CD4-positive, alpha-beta T cell treated with Interferon alpha-2 for 1 hour (primary cell): ENCODE data around the gene C10orf67.

Experiments
- DNase-seq, 2 donors: peaks; one replicate each; pipeline ENCODE4 v3.0.0-alpha.2; 2020 to 2022

C10orf67 gene

DNA sequence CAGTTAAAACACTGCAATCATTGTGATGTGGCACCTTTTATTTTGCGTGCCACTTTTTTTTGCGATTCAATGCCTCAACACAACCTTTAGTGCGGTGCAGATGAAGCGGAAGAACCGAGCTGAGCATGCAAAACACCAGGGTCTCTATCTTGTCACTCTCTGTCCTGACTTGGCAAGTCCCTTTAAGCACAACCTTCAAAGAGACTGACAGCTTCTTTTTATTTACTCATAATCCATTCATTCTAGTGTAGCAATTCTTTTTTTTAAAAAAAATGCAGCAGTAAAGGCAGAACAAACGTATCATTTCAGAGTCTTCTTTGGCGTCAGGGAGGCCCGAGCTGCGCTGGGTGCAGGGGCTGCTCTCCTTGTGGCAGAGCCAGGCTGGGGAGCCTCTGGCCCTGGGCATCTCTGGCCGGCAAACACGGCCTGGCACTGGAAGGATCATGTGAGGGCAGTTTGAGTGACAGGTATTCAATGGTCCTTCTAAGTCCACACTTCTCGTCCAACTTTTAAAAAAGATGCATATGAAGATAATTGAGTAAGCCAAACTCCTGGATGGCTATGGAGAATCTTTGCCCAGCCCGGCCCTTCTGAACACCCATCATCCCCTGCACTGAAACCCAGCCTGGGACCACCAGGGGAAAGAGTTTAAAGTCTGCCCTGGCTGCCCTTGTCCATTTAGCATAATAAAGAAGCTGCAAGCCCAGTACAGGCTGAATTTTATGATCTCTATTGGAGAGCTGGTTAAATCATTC, 148.6 kb downstream of the C10orf67 start:
- no peak for DNase-seq

DNA sequence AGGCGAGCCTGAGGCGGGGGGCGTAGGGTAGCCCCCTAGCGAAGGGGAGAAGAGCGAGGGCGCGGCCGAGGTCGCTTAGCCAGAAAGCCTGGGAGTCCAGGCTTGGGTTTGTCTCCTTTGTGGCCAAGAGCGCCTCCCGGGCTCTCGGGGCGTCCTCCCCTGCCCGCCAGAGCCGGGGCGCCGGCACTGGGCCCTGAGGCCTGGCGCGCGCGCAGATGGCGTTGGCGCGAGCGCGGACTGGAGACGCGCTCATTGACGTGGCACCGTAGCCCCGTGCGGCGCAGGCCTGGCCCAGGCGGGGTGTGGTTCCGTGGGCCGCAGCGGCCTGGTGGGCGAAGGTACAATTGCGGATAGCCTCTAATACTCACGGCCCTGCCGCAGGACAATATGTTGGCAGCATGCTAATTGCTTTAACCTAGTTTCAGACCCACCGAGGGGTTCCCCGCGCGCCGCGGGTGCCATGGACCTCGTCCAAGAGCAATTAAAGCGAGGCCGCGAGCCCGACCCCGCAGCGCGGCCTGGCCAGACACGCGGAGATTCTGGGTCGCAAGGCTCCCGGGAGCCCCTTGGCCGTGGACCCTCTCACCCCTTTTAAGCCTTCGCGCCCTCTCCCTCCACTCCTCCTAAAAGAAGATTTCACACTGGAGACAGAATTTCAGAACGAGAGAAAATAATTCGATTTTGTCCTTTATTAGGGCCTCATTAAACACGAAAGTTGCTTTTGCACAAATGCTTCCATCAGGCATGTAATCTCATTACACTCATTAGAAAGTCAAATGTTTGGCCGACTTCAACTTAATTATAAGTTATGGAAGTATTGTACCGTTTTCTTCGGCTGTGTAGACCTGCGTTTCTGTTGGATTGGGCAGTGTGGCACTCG, 149.4 kb downstream of the C10orf67 start:
- no peak for DNase-seq

- no peak for DNase-seq
Measured at GRCh38 chr10:23194471-23194965, 150.1 kb downstream of the C10orf67 start.

DNA sequence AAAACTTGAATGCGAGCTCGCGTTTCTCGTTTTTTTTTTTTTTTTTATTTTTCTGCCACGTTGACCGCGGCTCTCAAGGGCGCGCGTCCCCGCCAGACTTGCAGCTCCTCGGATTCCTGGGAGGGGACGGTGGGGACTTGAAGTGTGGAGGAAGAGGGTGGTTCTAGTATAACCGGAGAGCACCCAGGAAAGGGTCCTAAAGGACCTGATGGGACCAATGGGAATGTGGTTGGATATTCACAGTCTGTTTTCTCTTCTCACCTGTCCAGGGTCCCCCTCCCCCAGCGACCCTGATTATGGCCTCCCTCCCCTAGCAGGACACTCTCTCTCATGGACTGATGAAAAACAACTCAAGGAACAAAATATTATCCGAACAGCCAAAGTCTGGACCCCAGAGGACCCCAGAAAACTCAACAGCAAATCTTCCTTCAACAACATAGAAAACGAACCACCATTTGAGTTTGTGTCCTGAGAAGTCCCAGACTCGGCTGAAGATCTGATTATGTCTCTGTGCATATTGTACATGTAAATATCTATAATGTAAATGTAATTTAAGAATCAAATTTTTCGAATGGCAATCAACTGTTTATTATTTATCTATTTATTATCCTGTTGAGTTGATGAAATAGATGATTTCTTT, 151.0 kb downstream of the C10orf67 start:
- no peak for DNase-seq

DNA sequence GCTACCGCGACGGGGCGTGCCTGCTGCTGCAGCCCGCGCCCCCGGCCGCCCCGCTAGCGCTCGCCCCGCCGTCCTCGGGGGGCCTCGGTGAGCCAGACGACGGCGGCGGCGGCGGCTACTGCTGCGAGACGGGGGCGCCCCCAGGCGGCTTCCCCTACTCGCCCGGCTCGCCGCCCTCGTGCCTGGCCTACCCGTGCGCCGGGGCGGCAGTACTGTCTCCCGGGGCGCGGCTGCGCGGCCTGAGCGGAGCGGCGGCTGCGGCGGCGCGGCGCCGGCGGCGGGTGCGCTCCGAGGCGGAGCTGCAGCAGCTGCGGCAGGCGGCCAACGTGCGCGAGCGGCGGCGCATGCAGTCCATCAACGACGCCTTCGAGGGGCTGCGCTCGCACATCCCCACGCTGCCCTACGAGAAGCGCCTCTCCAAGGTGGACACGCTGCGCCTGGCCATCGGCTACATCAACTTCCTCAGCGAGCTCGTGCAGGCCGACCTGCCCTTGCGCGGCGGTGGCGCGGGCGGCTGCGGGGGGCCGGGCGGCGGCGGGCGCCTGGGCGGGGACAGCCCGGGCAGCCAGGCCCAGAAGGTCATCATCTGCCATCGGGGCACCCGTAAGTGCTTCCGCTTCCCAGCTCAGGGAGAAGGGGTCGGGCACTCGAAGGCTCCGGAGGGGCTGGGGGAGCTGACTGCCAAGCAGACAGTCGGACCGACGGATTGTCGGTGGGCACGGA, 151.7 kb downstream of the C10orf67 start:
- DNase-seq: no peak

DNA sequence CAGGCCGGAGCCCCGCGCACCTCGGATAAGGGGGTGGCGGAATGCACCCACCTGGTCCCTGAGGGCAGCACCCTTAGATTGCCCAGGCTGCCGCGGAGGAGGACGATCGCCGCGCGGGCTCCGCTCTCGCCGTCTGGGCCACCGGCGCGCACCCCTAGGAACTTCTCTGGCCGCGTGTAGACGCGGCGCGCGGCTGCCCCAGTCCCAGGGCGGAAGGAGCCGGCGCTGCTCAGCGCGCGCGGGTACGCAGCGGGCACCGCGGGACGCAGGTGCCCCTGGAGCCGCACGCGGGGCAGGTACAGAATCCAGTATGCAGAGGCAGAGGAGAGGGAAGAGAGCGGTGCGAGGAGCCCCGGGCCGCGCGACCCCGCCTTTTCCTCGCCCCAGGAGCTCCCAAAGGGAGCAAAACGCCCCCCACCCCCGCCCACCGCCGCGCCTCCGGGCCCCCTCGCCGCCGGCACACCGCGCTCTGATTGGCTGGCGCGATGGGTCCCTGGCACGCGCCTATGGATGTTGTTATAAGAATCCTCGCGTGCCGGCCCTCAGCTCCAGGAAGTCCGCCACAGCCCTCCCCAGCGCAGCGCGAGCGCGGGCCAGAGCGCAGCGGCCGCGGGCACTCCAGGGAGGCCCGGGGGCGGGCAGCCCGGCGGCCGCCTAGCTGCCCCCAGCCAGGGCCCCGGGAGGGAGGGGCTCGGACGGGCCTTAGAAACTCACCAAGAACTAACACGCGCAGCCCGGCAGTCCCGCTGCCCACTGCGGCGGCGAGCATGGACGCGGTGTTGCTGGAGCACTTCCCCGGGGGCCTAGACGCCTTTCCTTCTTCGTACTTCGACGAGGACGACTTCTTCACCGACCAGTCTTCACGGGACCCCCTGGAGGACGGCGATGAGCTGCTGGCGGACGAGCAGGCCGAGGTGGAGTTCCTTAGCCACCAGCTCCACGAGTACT, 152.6 kb downstream of the C10orf67 start, which contains the start of gene PTF1A:
Gene PTF1A (plus strand): TSS at position 549 of the 948 bp plus-strand sequence. CDS start 219 bp downstream, at position 768.
- no peak for DNase-seq

GRCh38 chr10:23190872-23191763, 153.5 kb downstream of the C10orf67 start:
- no peak for DNase-seq

GRCh38 chr10:23189024-23189423, 155.6 kb downstream of the C10orf67 start:
- no peak for DNase-seq

DNA sequence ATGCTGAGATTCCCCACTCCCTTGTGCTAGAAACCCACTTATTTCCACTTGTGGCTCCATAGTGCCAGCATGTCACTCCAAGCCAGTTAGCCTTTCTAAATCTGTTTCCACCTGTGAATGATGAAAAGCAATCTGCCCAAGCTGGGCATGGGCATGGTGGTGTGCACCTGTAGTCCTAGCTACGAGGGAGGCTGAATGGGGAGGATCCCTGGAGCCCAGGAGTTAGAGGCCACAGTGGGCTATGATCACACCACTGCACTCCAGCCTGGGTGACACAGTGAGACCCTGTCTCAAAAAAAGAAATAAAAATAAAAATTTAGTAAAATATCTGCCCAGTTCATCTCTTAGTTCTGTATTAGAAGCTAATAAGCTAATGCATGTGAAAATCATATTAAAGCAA, 157.4 kb downstream of the C10orf67 start:
- DNase-seq: no peak

DNA sequence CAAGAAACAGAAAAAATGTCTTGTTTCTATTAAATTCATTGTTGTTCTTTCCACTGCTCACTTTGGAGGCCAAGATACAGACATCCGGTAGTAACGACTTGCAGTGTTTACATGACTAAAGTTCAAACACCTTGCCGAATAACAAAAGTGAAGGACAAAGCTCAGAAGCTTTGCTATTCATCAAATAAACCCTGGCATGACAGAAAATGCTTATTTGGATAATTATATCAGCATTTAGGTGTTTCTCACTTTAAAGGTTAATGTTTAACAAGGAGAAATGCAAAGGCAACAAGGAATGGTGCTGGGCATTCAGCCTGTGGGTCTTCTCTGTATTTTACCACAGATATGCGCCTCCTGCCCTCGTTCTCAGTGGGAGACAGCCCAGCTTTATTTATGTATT, 157.9 kb downstream of the C10orf67 start:
- DNase-seq: no peak

DNA sequence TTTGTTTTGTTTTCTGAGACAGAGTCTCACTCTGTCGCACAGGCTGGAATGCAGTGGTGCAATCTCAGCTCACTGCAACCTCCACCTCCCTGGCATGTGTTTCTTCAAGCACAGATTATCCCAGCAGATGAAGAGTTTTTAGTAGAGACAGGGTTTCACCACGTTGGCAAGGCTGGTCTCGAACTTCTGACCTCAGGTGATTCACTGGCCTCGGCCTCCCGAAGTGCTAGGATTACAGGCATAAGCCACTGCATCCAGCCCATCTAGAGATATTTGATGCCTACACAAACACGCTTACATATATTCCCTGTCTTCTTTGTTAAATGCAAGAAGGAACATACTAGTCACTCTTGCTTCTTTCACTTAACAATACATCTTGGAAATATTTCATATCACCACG, 158.4 kb downstream of the C10orf67 start:
- DNase-seq: no peak

GRCh38 chr10:23174977-23175512, 169.6 kb downstream of the C10orf67 start:
- no peak for DNase-seq

- no peak for DNase-seq
Measured at GRCh38 chr10:23174074-23174976, 170.3 kb downstream of the C10orf67 start.

DNA sequence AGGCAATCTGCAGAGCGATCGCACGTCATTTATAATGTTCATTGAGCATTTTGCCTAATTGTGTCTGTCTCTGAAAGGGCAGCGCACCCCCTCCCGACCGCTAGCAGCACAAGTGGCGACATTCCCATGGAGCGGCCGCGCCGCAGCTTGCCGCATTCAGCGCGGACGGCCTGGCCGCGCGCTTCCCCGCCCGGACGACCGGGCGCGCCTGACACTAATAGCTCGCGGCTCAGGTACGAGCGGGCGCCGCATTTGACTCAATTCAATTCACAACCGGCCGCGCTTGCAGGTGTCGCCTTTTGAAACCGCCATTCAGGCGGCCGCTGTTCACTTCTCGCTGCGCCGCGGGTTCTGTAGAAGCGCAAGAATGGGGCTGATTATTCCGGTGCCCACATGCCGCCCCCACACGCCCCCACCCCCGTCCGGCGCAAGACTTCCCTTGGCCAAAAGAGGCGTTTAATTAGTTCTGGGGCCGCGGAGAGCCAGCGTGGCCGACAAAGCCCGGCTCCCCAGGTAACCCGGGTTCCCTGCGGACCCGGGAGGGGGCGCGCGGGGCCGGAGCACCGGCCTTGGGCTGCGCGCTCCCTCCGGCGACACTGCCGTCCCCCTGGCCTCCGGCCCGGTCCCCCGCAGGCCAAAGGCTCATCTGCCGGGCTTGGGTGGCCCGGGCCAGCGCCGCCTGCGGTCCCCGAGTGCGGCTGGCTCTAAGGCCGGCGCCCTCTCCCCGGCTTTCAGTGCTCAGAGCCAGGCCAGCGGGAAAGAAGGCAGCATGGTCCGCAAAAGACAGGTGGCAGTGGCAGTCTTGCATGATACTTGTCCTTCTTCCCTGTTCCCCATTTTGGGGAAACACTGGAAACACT, 171.2 kb downstream of the C10orf67 start:
- DNase-seq: no peak

DNA sequence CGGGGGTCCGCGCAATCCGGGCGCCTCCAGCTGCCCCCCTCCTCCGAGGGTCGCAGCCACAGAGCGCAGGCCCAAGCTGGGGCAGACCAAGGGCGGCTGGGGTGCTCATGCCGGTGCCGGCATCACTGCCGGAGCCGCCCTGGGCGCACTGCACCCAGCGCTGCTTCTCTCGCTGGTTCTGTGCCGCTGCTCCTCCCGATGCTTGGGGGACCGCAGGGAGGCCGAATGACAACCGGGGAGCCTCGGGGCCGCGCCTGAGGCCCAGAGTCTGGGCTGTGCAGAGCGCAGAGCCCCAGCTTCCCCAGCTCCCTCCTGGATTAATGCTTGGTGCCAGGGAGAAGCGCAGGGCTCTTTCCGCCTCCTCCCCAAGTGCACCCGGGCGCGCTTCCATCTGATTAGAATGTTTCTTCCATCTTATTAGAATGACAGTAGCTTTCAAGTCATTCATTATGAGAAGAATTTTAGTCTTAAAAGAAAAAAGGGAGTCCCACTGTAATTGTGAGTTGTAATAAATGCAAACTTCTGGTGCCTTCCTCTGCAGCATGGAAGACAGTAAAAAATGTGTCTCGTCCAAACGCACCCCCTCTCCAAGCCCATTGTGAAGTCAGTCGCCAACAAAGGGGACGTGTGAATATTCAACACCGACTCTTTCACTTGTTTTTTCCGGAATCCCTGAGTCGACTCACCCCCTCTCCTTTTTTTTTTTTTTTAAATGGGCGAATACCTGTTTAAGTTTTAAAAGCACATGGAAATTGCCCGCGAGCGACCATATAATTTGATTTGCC, 172.0 kb downstream of the C10orf67 start:
- no peak for DNase-seq

DNA sequence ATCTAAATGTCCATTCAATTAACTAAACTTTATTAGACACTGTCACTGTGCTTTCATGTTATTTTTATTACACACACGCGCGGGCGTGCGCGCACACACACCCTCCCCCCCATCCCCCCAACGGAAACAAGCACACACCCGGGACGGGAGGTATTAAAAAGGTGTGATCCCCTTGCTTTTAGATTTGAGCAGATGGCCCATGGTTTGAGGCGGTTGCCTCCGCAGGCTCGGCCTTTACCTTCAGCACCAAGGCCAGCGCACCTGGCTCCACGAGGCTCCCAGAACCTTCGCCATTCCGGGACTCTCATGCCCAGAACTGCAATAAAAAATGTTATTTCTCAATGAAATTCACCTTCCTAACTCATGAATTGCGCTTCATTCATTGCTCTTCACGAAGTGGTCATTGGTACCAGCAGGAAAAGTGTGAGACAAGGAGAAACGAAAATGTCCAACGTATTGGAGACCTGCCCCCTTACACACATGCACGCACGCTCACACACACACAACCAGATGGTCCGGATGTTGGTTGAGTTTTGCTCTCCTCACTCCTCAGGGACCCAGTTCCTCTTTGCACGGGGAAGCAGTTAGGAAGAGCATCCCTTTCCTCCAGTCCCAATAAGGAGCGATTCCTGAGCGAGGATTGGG, 173.2 kb downstream of the C10orf67 start:
- no peak for DNase-seq

- peak; percentile 8 to 38 for DNase-seq
Measured at GRCh38 chr10:23158370-23158769, 186.2 kb downstream of the C10orf67 start.
